ENCODE data around the gene NECTIN4. TPM values are rescaled to one million over a fixed set of nuclear protein-coding genes. Genes with fewer than 3 reads are reported as not detected.

Gene NECTIN4
- total and polyA plus RNA-seq, 2 of the 13 experiments (the other 11 are each of a cell fraction or from before 2014, with no cell fraction given), result 5.9 to 12.4 TPM

GRCh38 chr1:161051219-161051618, 38.1 kb downstream of the NECTIN4 start (continued):
- no peak for TF ChIP-seq ZNF318 (CRISPR knock-in tag; IDR thresholded peaks at IDR 0.05)
- TF ChIP-seq BHLHE40 (IDR thresholded peaks at IDR 0.05; ENCODE audit: low read length), result no peak

GRCh38 chr1:161048949-161049722, 40.2 kb downstream of the NECTIN4 start:
- in situ Hi-C loops (cut with HindIII; ENCODE audit: extremely low pct_ligation_motif_present, low pct_unique_long_range_greater_than_20kb) (no loop called here), intact Hi-C loops (cut with micrococcal nuclease; ENCODE audit: unreplicated experiment) (no loop called here)
- Histone ChIP-seq H4K20me1 (ENCODE audit: insufficient read depth, low read length) (no peaks in the 10 kb centered on the region), H3K79me2 (ENCODE audit: insufficient read depth, low read length) (peaks cover 12% of the 10 kb centered on the region), H3K9ac (ENCODE audit: insufficient read depth, low read depth, low read length) (no peak overlapping the region), H3K9me3 (ENCODE audit: low read length) (no peaks in the 10 kb centered on the region), H3K4me2 (ENCODE audit: low read depth, low read length) (no peak overlapping the region), H3K36me3 (replicated peaks in 1 of 2; ENCODE audit: control insufficient read depth in 1 of 2, insufficient read depth in 2 of 2, low read length in 2 of 2) (no peaks in the 10 kb centered on the region), H3K4me3 (replicated peaks in 1 of 3; ENCODE audit: insufficient read depth in 1 of 3, low read depth in 2 of 3, low read length in 3 of 3) (no peak overlapping the region), H2AFZ (ENCODE audit: low read length) (no peak overlapping the region), H3K27ac (ENCODE audit: extremely low read length, insufficient read depth, low read length) (no peak overlapping the region), H3K4me1 (ENCODE audit: insufficient read depth, low read length) (peaks cover 25% of the 10 kb centered on the region), H3K27me3 (ENCODE audit: control insufficient read depth in 1 of 2, insufficient read depth in 2 of 2, low read length in 2 of 2) (no peaks in the 10 kb centered on the region; a peak in 2 of 5 replicates)
- WGBS (ENCODE audit: low lambda C conversion rate), result 70% methylated on average over 2 of the region's 5 CpGs
- ChIA-PET CTCF (ENCODE audit: low intra/inter-chr PET ratio, low total read pairs) (no interaction called here), POLR2A (interaction anchor here (1.1 kb wide), 1 partner anchor 28 kb away, joined by 5 read pairs; the partner anchor contains the start of gene F11R)
- FAIRE-seq, result no peak
- TF ChIP-seq ZNF274 (CRISPR knock-in tag; IDR thresholded peaks at IDR 0.05) (peak; percentile 82; the same call in 1 of the 2 replicates), POLR2A (IDR thresholded peaks at IDR 0.05; ENCODE audit: insufficient read depth in 1 of 2, low read depth in 2 of 2, low read length in 2 of 2) (no peak)
- no TSS peak for BruUV-seq (replicated peaks)
- no peak for DNase-seq (ENCODE audit: low spot score)
- ATAC-seq, result no peak

All from HepG2 (cell line).